IMR-90 (cell line): Measurements from ENCODE around the gene SLC8A1. TPM values are rescaled to one million over a fixed set of nuclear protein-coding genes. Genes with fewer than 3 reads are reported as not detected.

Experiments used
- ATAC-seq: fragments of 200-7000 bp; cut with Tn5 transposase; 2 replicates; pipeline ENCODE4 v1.9.1; 2020; ENCODE audit warnings: low read depth, mild to moderate bottlenecking, moderate library complexity
- BruUV-seq: library from RNA; stranded (reverse); fragments of 400-500 nt; replicated peaks from 2 replicates; lab custom pipeline; 2021; lab: Mats Ljungman, UMichigan
- CTCF ChIA-PET: fragments of 300-600 bp; formaldehyde crosslinking; extraction: SDS; loops from one replicate; lab custom pipeline; 2021; ENCODE audit warnings: antibody characterized with exemption; lab: Yijun Ruan, JAX
- POLR2A ChIA-PET: fragments of 300-600 bp; sonication (Branson Sonifier 250); formaldehyde crosslinking; loops from one replicate; lab custom pipeline; 2022; ENCODE audit warnings: antibody characterized with exemption; ENCODE audit not compliant: unreplicated experiment; lab: Charles Lee
- DNase-seq: peaks from one replicate; pipeline ENCODE4 v3.0.0; 2013
- H2AFZ ChIP-seq: replicated peaks from 2 replicates; pipeline ENCODE3; 2013; ENCODE audit warnings: low read length, mild to moderate bottlenecking; ENCODE audit not compliant: poor library complexity
- H2AK5ac ChIP-seq: 2 replicates; pipeline ENCODE4 v1.6.1; 2013; ENCODE audit warnings: low read depth, low read length, inconsistent platforms
- H2AK9ac ChIP-seq: replicated peaks from 2 replicates; pipeline ENCODE3; 2013; ENCODE audit warnings: mild to moderate bottlenecking, low read depth, low read length, moderate library complexity; ENCODE audit not compliant: poor library complexity
- H2BK120ac ChIP-seq: 2 replicates; pipeline ENCODE4 v1.6.1; 2013; ENCODE audit warnings: low read depth, low read length, inconsistent platforms
- H2BK15ac ChIP-seq: 3 replicates; pipeline ENCODE4 v1.6.1; 2013; ENCODE audit warnings: low read depth, low read length, inconsistent platforms
- H2BK20ac ChIP-seq: 2 replicates; pipeline ENCODE4 v1.6.1; 2013; ENCODE audit warnings: low read depth, mild to moderate bottlenecking, inconsistent platforms, low read length, moderate library complexity
- H2BK5ac ChIP-seq: 2 replicates; pipeline ENCODE4 v1.6.1; 2013; ENCODE audit warnings: mild to moderate bottlenecking, low read depth, low read length, inconsistent platforms; ENCODE audit not compliant: poor library complexity, severe bottlenecking
- H3K14ac ChIP-seq: replicated peaks from 2 replicates; pipeline ENCODE4 v1.6.1; 2013; ENCODE audit warnings: low read depth, low read length, inconsistent platforms
- H3K18ac ChIP-seq: 2 replicates; pipeline ENCODE4 v1.6.1; 2013; ENCODE audit warnings: low read depth, low read length, control low read depth
- H3K23ac ChIP-seq: 2 replicates; pipeline ENCODE4 v1.6.1; 2013; ENCODE audit warnings: low read depth, low read length, inconsistent platforms
- H3K27ac ChIP-seq: 2 replicates; pipeline ENCODE4 v1.5.1; 2013; ENCODE audit warnings: mild to moderate bottlenecking, control low read depth, low read length; ENCODE audit not compliant: insufficient read depth
- H3K27me3 ChIP-seq: 2 replicates; pipeline ENCODE4 v1.6.1; 2013; ENCODE audit warnings: low read length; ENCODE audit not compliant: control insufficient read depth, insufficient read depth
- H3K36me3 ChIP-seq: 2 replicates; pipeline ENCODE4 v1.6.1; 2013; ENCODE audit warnings: low read length, mixed read lengths; ENCODE audit not compliant: control insufficient read depth, insufficient read depth
- H3K4ac ChIP-seq: 2 replicates; pipeline ENCODE4 v1.6.1; 2013; ENCODE audit warnings: low read depth, low read length, inconsistent platforms
- H3K4me1 ChIP-seq: 2 replicates; pipeline ENCODE4 v1.6.1; 2013; ENCODE audit warnings: low read length, mixed read lengths; ENCODE audit not compliant: control insufficient read depth, insufficient read depth
- H3K4me2 ChIP-seq: 2 replicates; pipeline ENCODE4 v1.6.1; 2013; ENCODE audit warnings: low read depth, mild to moderate bottlenecking, control low read depth, low read length, moderate library complexity
- H3K4me3 ChIP-seq: 2 replicates; pipeline ENCODE4 v1.5.1; 2013; ENCODE audit warnings: low read depth, mild to moderate bottlenecking, control low read depth, low read length, moderate library complexity; ENCODE audit not compliant: insufficient read depth
- H3K56ac ChIP-seq: 2 replicates; pipeline ENCODE4 v1.6.1; 2013; ENCODE audit warnings: low read length, inconsistent platforms; ENCODE audit not compliant: insufficient read depth; ENCODE audit errors: extremely low read depth
- H3K79me1 ChIP-seq, 2 experiments: 2 replicates each; pipeline ENCODE4 v1.6.1; 2013; ENCODE audit warnings: low read length in 2 of 2, inconsistent platforms in 1 of 2, low read depth in 1 of 2
- H3K9ac ChIP-seq: 2 replicates; pipeline ENCODE4 v1.6.1; 2013; ENCODE audit warnings: low read depth, low read length, control low read depth
- H3K9me1 ChIP-seq: 2 replicates; pipeline ENCODE4 v1.6.1; 2013; ENCODE audit warnings: low read length, inconsistent platforms; ENCODE audit not compliant: insufficient read depth
- H3K9me3 ChIP-seq: 2 replicates; pipeline ENCODE4 v1.6.1; 2013; ENCODE audit warnings: low read length; ENCODE audit not compliant: control insufficient read depth, insufficient read depth
- H4K20me1 ChIP-seq: 2 replicates; pipeline ENCODE4 v1.6.1; 2013; ENCODE audit warnings: low read length, inconsistent platforms; ENCODE audit not compliant: insufficient read depth
- H4K5ac ChIP-seq: 2 replicates; pipeline ENCODE4 v1.6.1; 2013; ENCODE audit warnings: mild to moderate bottlenecking, low read depth, low read length, control low read depth
- H4K8ac ChIP-seq, 2 experiments: 2 replicates each; pipeline ENCODE4 v1.6.1; 2013; ENCODE audit warnings: low read depth in 2 of 2, low read length in 2 of 2, control low read depth in 1 of 2, inconsistent platforms in 1 of 2
- H4K91ac ChIP-seq: 2 replicates; pipeline ENCODE4 v1.6.1; 2013; ENCODE audit warnings: low read depth, low read length, inconsistent platforms; ENCODE audit not compliant: insufficient read depth
- BHLHE40 ChIP-seq: fragments of 150-350 bp; IDR thresholded peaks from 2 replicates; pipeline ENCODE4 v1.6.1; 2016; ENCODE audit warnings: mild to moderate bottlenecking, low read depth, low read length
- CEBPB ChIP-seq: IDR thresholded peaks from 2 replicates; pipeline ENCODE4 v1.6.1; 2012; ENCODE audit warnings: low read depth, low read length, improper control_type of control experiment
- FOS ChIP-seq: fragments of 150-350 bp; IDR thresholded peaks from 2 replicates; pipeline ENCODE4 v1.6.1; 2016; ENCODE audit warnings: low read depth, low read length
- MAZ ChIP-seq: IDR thresholded peaks from 2 replicates; pipeline ENCODE4 v1.6.1; 2012; ENCODE audit warnings: low read depth, mild to moderate bottlenecking, low read length, improper control_type of control experiment, moderate library complexity, borderline replicate concordance
- MXI1 ChIP-seq: IDR thresholded peaks from 2 replicates; pipeline ENCODE4 v1.6.1; 2012; ENCODE audit warnings: low read depth, mild to moderate bottlenecking, low read length, moderate library complexity, borderline replicate concordance
- NFE2L2 ChIP-seq: fragments of 150-350 bp; IDR thresholded peaks from 2 replicates; pipeline ENCODE4 v1.6.1; 2016; ENCODE audit warnings: low read depth, mild to moderate bottlenecking, low read length
- RAD21 ChIP-seq: IDR thresholded peaks from 2 replicates; pipeline ENCODE4 v1.6.1; 2012; ENCODE audit warnings: low read length, improper control_type of control experiment
- SMC3 ChIP-seq: fragments of 150-350 bp; IDR thresholded peaks from 2 replicates; pipeline ENCODE4 v1.6.1; 2016; ENCODE audit warnings: low read depth, mild to moderate bottlenecking, antibody characterized with exemption, low read length, moderate library complexity
- USF2 ChIP-seq: fragments of 150-350 bp; IDR thresholded peaks from 2 replicates; pipeline ENCODE4 v1.6.1; 2017; ENCODE audit warnings: mild to moderate bottlenecking, antibody characterized with exemption, low read length, low read depth
- WGBS, 2 experiments: methylation state at CpG; one replicate each; pipeline versions ENCODE4 v1.1.5 to v1.1.7; 2013; ENCODE audit warnings: missing lambda C conversion rate in 2 of 2; ENCODE audit not compliant: insufficient read length in 1 of 2; ENCODE audit errors: extremely low coverage in 2 of 2; 5-methylcytosine and 5-hydroxymethylcytosine counted together
- dilution Hi-C: fragments of 300-500 bp; cut with HindIII; formaldehyde crosslinking; loops from one replicate; pipeline ENCODE4 v1.14.3; 2018; ENCODE audit warnings: low sequenced_read_pairs; ENCODE audit not compliant: unreplicated experiment
- in situ Hi-C: fragments of 300-500 bp; cut with MboI; formaldehyde crosslinking; loops from 3 replicates; pipeline ENCODE4 v1.14.3; 2019; ENCODE audit warnings: low sequenced_read_pairs, inconsistent platforms, mixed read lengths
- intact Hi-C: fragments of 100-400 bp; cut with micrococcal nuclease; formaldehyde crosslinking; loops from 2 replicates; pipeline ENCODE4 v1.10.0; 2022
- polyA plus RNA-seq, 3 experiments: library from polyadenylated mRNA; depleted of rRNA; stranded (reverse); fragments of >200 nt; gene quantifications; 2 replicates each; pipeline ENCODE4 v1.2.3, GENCODE V29; 2012; ENCODE audit warnings: low replicate concordance in 1 of 3
- total RNA-seq: library from RNA; depleted of rRNA; stranded (reverse); fragments of >200 nt; gene quantifications from 2 replicates; pipeline ENCODE4 v1.2.3, GENCODE V29; 2012

SLC8A1 gene
- total and polyA plus RNA-seq, 2 of the 4 experiments (the other 2 are of a cell fraction) = 7.7 to 57.0 TPM

- POLR2A ChIA-PET = no interaction called here
- CTCF ChIA-PET = no interaction called here
These were observed 134.1 kb downstream of the SLC8A1 start for GRCh38 chr2:40317761-40318160.

More at GRCh38 chr2:40317761-40318160, 134.1 kb downstream of the SLC8A1 start:
- no peak overlapping the region for H3K56ac ChIP-seq
- H2AFZ ChIP-seq = no peak overlapping the region
- intact Hi-C loops (no loop called here), dilution Hi-C loops (no loop called here), in situ Hi-C loops (no loop called here)
- WGBS, 2 experiments = no CpG with 5 or more reads among the region's 2 CpGs
- H3K36me3 ChIP-seq = no peaks in the 10 kb centered on the region
- peak; percentile 66 for ATAC-seq
- H4K8ac ChIP-seq = 0 out of 4 replicates have a peak overlapping the region, but pooled peaks of 1 of the 2 experiments have one; percentile 10
- no peak overlapping the region for H3K4me2 ChIP-seq
- H3K23ac ChIP-seq = peak overlapping the region; percentile 64; the same call in 1 of the 2 replicates
- peaks cover 4% of the 10 kb centered on the region for H3K4me1 ChIP-seq
- BruUV-seq = no TSS peak
- peaks cover 5 to 11% of the 10 kb centered on the region in 2 experiments; a peak in 3 of 4 replicates for H3K79me1 ChIP-seq
- no peaks in the 10 kb centered on the region for H3K9me3 ChIP-seq
- no peak overlapping the region for H2AK9ac ChIP-seq
- H2BK15ac ChIP-seq = no peak overlapping the region
- no peak for TF ChIP-seq RAD21
- no peak for TF ChIP-seq MAZ
- TF ChIP-seq BHLHE40 = no peak
- TF ChIP-seq MXI1 = no peak
- TF ChIP-seq USF2 = no peak
- TF ChIP-seq FOS = no peak
- TF ChIP-seq SMC3 = no peak
- no peak for TF ChIP-seq CEBPB
- no peak for TF ChIP-seq NFE2L2
- peak overlapping the region; percentile 46 for H2BK5ac ChIP-seq
- H3K14ac ChIP-seq = no peak overlapping the region
- no peaks in the 10 kb centered on the region for H4K20me1 ChIP-seq
- no peaks in the 10 kb centered on the region for H3K27me3 ChIP-seq
- H4K5ac ChIP-seq = 0 out of 2 replicates have a peak overlapping the region, but pooled peaks have one; percentile 30
- H3K4ac ChIP-seq = peak overlapping the region; percentile 7; the same call in 1 of the 2 replicates
- H2AK5ac ChIP-seq = 0 out of 2 replicates have a peak overlapping the region, but pooled peaks have one; percentile 25
- H3K9me1 ChIP-seq = peaks cover 6% of the 10 kb centered on the region; the same call in 1 of the 2 replicates
- no peak overlapping the region for H3K18ac ChIP-seq
- no peak overlapping the region for H4K91ac ChIP-seq
- H3K9ac ChIP-seq = no peak overlapping the region
- H2BK20ac ChIP-seq = no peak overlapping the region
- no peak for DNase-seq
- H2BK120ac ChIP-seq = no peak overlapping the region; the same call in 1 of the 2 replicates
- no peak overlapping the region for H3K27ac ChIP-seq
- no peak overlapping the region for H3K4me3 ChIP-seq
